A549 treated with dexamethasone at 1 μM for 4 hours (cell line): ENCODE measurements around the gene ZNF593. TPM values are rescaled to one million over a fixed set of nuclear protein-coding genes. Genes with fewer than 3 reads are reported as not detected.

ENCODE experiments used
- total RNA-seq: library from RNA; stranded (reverse); fragments of 200-300 nt; extraction: Qiagen RNA extraction; gene quantifications from 5 replicates; pipeline ENCODE4 v1.2.3, GENCODE V29; 2022

ZNF593 gene
- 46.6 to 63.3 TPM (median 55.0 TPM) in 5 replicates for total RNA-seq

GRCh38 chr1:26169669-26170471 lies at the start of gene ZNF593:
Gene ZNF593 (plus strand): TSS chr1:26169908. CDS start chr1:26169984, 76 bp downstream.

GRCh38 chr1:26158908-26159742 lies 10.6 kb upstream of the ZNF593 start, which contains the start of gene FAM110D:
Gene FAM110D (plus strand): TSS chr1:26159079. CDS start chr1:26161292, 2,213 bp downstream.

GRCh38 chr1:26168410-26169197 lies 1.1 kb upstream of the ZNF593 start, which contains the start of gene C1orf232:
Gene C1orf232 (minus strand): TSS chr1:26168963. CDS start chr1:26168499, 464 bp downstream.

DNA sequence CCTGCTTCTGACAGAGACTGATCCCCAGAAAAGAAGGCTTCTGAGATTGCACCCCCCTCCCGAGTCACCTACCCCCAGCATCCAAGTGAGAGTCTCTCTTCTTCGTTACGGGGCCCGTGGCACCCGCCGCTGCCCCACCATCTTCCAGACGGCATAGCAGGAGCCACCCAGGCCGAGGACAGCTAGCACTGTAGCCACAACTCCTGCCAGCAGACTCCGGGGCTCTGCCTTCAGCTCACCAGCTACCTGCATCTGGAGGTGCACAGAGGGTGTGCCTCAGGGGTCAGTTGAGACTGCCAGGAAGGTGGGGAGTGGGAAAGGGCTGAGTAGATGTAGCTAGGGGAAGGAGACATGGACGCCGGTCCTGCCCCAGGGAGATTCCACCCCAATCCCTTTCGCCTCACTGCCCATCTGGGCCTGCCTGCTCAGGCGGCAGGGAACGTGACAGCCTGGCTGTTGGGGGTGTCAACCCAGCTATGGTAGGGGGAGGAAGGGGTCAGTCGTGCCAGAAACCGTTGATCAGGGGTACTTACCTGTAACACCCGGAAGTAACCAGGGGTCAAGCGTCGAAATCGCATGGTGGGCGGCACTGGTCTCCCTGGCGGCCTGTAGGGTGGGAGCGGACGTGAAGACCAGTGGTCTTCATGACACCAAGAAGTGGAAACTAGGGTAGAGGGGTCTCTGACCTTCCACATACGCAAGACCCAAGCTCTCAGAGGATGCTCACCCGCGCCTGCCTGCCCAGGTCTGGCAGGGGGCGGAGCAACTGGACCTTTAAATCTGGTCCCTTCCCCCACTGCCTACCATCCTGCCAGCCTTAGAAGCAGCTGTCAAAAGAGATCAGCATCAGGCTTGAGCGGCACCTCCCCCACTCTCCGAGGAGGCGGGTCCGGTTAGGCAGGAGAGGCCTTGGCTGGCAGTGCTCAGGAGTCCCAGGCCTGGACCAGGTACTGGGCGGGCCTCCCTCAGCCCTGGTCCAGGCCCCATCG lies 1.7 kb downstream of the ZNF593 start, which contains the start of gene ZNF593OS:
TSS of gene ZNF593OS (minus strand) at position 749 of the 989 bp plus-strand sequence. CDS start at position 578, 171 bp downstream.

GRCh38 chr1:26177182-26177684 lies 7.5 kb downstream of the ZNF593 start, which contains the start of gene CNKSR1:
Gene CNKSR1 (plus strand): TSS chr1:26177491. CDS start chr1:26177548, 57 bp downstream.

DNA sequence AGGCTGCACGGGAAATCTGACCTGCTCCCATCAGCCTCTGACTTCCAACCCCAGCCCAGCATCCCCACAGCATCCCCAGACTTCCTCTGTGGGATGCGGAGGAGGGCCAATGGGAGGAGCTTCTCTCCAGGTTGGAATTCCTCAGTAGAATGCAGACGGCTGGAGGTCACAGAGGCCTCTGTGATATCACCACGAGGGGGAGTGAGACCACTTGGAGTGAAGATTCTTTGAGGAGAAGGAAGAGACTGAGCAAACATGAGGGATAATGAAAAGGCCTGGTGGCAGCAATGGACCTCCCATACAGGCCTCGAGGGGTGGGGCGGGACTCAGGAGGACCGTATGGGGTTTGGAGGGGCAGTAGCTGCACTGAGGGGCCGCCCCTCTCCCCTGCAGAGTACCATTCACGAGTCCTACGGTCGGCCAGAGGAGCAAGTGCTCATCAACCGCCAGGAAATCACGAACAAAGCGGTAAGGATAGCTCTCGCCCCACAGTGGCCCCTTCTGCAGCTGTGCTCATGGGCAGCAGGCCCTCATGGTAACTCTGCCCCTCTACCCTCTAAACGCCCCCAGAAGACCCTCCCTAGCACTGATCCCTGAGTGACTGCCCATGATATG lies 20.8 kb downstream of the ZNF593 start, which contains the start of gene CATSPER4:
TSS of gene CATSPER4 (plus strand) at position 230 of the 615 bp plus-strand sequence. CDS start at position 256, 26 bp downstream.

Other genes with a start within 250 kb of the ZNF593 start
- gene PAFAH2, start 171.8 kb upstream of the ZNF593 start, total RNA-seq = 6.8 to 8.4 TPM (median 8.0 TPM) in 5 replicates
- 0.05 TPM in 1 of 5 replicates, not detected in the others for gene EXTL1, start 148.1 kb upstream of the ZNF593 start, total RNA-seq
- 0.27 to 0.55 TPM (median 0.36 TPM) in 5 replicates for gene SLC30A2, start 123.8 kb upstream of the ZNF593 start, total RNA-seq
- 1.7 to 2.8 TPM (median 2.2 TPM) in 5 replicates for gene TRIM63, start 102.3 kb upstream of the ZNF593 start, total RNA-seq
- gene PDIK1L, start 58.1 kb upstream of the ZNF593 start, total RNA-seq = 1.9 to 2.4 TPM (median 2.0 TPM) in 5 replicates
- 0.04 TPM in 2 of 5 replicates, not detected in the others for gene FAM110D, start 10.8 kb upstream of the ZNF593 start, total RNA-seq
- gene C1orf232, start 945 bp upstream of the ZNF593 start, total RNA-seq = not detected in 5 replicates
- 0.10 to 0.70 TPM in 2 of 5 replicates, not detected in the others for gene ZNF593OS, start 1.9 kb downstream of the ZNF593 start, total RNA-seq
- gene CNKSR1, start 7.6 kb downstream of the ZNF593 start, total RNA-seq = 0.17 to 0.57 TPM (median 0.31 TPM) in 4 of 5 replicates, not detected in the other
- gene CATSPER4, start 20.7 kb downstream of the ZNF593 start, total RNA-seq = not detected in 5 replicates
- gene CEP85, start 64.3 kb downstream of the ZNF593 start, total RNA-seq = 10.7 to 12.9 TPM (median 12.3 TPM) in 5 replicates
- gene SH3BGRL3, start 110.2 kb downstream of the ZNF593 start, total RNA-seq = 113 to 153 TPM (median 142 TPM) in 5 replicates
- gene UBXN11, start 136.7 kb downstream of the ZNF593 start, total RNA-seq = 9.7 to 14.8 TPM (median 13.5 TPM) in 5 replicates
- gene CD52, start 148.1 kb downstream of the ZNF593 start, total RNA-seq = 0.38 TPM in 1 of 5 replicates, not detected in the others
- gene CRYBG2, start 184.2 kb downstream of the ZNF593 start, total RNA-seq = 1.1 to 2.1 TPM (median 1.5 TPM) in 5 replicates
- not detected in 5 replicates for gene ZNF683, start 202.8 kb downstream of the ZNF593 start, total RNA-seq
- not detected in 5 replicates for gene LIN28A, start 240.9 kb downstream of the ZNF593 start, total RNA-seq